SU-DHL-6 (cell line): ENCODE measurements around the gene GNB5.

ENCODE experiments used
- H2AFZ ChIP-seq: fragments of 200-600 bp; sonication (generic); 2 replicates; pipeline ENCODE4 v1.6.1; 2014; ENCODE audit warnings: low read depth, mild to moderate bottlenecking, moderate library complexity, mixed read lengths, antibody characterized with exemption, low read length; ENCODE audit not compliant: severe bottlenecking
- H3F3A ChIP-seq: fragments of 200-600 bp; shearing (Covaris generic); 2 replicates; pipeline ENCODE4 v1.6.0; 2016; ENCODE audit warnings: antibody characterized with exemption, mild to moderate bottlenecking; ENCODE audit not compliant: insufficient read depth
- H3K27ac ChIP-seq: fragments of 200-600 bp; sonication (generic); 2 replicates; pipeline ENCODE4 v1.5.1; 2016; ENCODE audit warnings: low read depth, mild to moderate bottlenecking, low read length, moderate library complexity, mixed read lengths
- H3K27me3 ChIP-seq: fragments of 200-600 bp; sonication (generic), shearing (Covaris generic); 2 replicates; pipeline ENCODE4 v1.6.0; 2014; ENCODE audit warnings: mild to moderate bottlenecking, low read length
- H3K36me3 ChIP-seq: fragments of 200-600 bp; sonication (generic); 2 replicates; pipeline ENCODE4 v1.6.1; 2014; ENCODE audit warnings: mild to moderate bottlenecking, low read length, mixed read lengths
- H3K4me2 ChIP-seq: fragments of 300-600, 200-600 bp; shearing (Covaris generic), sonication (generic); 2 replicates; pipeline ENCODE4 v1.6.0; 2014; ENCODE audit warnings: low read length, low read depth, mild to moderate bottlenecking; ENCODE audit not compliant: poor library complexity, severe bottlenecking
- H3K4me3 ChIP-seq: fragments of 200-600 bp; sonication (generic); 2 replicates; pipeline ENCODE4 v1.5.1; 2014; ENCODE audit warnings: antibody characterized with exemption, low read length, mild to moderate bottlenecking, mixed read lengths; ENCODE audit not compliant: insufficient read depth, poor library complexity, severe bottlenecking
- H3K79me2 ChIP-seq: fragments of 200-600 bp; sonication (generic); 2 replicates; pipeline ENCODE4 v1.6.1; 2014; ENCODE audit warnings: mild to moderate bottlenecking, low read length, moderate library complexity; ENCODE audit not compliant: insufficient read depth
- H3K9ac ChIP-seq: fragments of 200-600 bp; sonication (generic); 2 replicates; pipeline ENCODE4 v1.7.0; 2014; ENCODE audit warnings: mild to moderate bottlenecking, low read length
- H3K9me2 ChIP-seq: fragments of 200-600 bp; sonication (generic); replicated peaks from 2 replicates; pipeline ENCODE4 v1.6.1; 2014; ENCODE audit warnings: low read length; ENCODE audit not compliant: insufficient read depth
- H3K9me3 ChIP-seq: fragments of 200-600 bp; sonication (generic); 2 replicates; pipeline ENCODE4 v1.6.1; 2014; ENCODE audit warnings: low read length, mixed read lengths; ENCODE audit not compliant: insufficient read depth
- H4K20me1 ChIP-seq: fragments of 200-600 bp; sonication (generic); 2 replicates; pipeline ENCODE4 v1.6.1; 2014; ENCODE audit warnings: low read depth, mild to moderate bottlenecking, antibody characterized with exemption, low read length, moderate library complexity, mixed read lengths
- EZH2phosphoT487 ChIP-seq: fragments of 200-600 bp; sonication (generic), shearing (Covaris generic); conservative IDR thresholded peaks from 2 replicates; pipeline ENCODE4 v1.6.1; 2018; ENCODE audit warnings: mild to moderate bottlenecking, antibody characterized with exemption, low read length, moderate library complexity, mixed read lengths
- TF ChIP-seq, protein P1 (sequence below): fragments of 200-600 bp; sonication (generic); IDR thresholded peaks from one replicate; pipeline ENCODE4 v1.5.1; 2017; ENCODE audit warnings: antibody characterized with exemption, mild to moderate bottlenecking, low read length, moderate library complexity; ENCODE audit not compliant: insufficient read depth, poor library complexity, severe bottlenecking

Gene GNB5

DNA sequence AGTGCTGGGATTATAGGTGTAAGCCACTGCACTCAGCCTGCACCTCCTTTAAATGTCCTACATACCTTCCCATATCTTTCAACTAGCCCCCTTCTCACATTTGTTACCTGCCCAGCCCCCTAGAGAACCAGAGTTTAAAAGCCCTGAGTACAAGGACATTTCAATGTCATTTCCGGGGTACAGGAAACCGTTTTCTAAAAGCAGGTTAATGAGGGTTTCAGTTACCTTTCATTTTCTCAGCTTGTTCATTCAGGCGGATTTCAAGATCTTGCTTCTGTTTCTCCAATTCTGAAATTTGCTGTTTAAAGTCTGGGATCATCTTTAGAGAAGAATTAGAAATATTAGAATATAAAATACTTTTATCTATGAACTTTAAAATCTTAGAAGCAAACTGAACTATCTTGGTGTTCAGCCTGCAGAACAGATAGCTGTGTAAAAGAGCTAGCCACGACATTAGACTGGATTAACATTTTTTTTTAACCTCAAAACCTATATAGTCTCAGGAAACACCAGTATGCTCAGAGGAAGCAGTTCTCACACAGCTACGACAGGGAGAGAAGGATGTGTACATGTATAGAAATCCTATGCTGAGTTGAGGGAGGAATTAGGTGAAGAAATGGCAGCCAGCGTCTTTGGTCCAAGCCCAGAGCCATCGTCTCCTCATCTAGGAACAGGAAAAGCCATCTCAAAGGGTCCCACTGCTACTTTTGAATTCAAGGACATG lies 29.9 kb upstream of the GNB5 start:
- H3K4me3 ChIP-seq: peak overlapping the region; percentile 71
- H3K4me2 ChIP-seq: peak overlapping the region; percentile 99
- peaks cover 12% of the 10 kb centered on the region for H3K79me2 ChIP-seq
- H3K36me3 ChIP-seq: no peaks in the 10 kb centered on the region
- peak overlapping the region; percentile 55 for H2AFZ ChIP-seq
- H3K9ac ChIP-seq: peak overlapping the region; percentile 77
- H3K9me3 ChIP-seq: no peaks in the 10 kb centered on the region
- H3K27me3 ChIP-seq: no peaks in the 10 kb centered on the region
- no peaks in the 10 kb centered on the region for H3K9me2 ChIP-seq
- H3F3A ChIP-seq: peaks cover 70% of the 10 kb centered on the region
- peak overlapping the region; percentile 97 for H3K27ac ChIP-seq
- H4K20me1 ChIP-seq: no peaks in the 10 kb centered on the region
- TF ChIP-seq, protein P1, sequence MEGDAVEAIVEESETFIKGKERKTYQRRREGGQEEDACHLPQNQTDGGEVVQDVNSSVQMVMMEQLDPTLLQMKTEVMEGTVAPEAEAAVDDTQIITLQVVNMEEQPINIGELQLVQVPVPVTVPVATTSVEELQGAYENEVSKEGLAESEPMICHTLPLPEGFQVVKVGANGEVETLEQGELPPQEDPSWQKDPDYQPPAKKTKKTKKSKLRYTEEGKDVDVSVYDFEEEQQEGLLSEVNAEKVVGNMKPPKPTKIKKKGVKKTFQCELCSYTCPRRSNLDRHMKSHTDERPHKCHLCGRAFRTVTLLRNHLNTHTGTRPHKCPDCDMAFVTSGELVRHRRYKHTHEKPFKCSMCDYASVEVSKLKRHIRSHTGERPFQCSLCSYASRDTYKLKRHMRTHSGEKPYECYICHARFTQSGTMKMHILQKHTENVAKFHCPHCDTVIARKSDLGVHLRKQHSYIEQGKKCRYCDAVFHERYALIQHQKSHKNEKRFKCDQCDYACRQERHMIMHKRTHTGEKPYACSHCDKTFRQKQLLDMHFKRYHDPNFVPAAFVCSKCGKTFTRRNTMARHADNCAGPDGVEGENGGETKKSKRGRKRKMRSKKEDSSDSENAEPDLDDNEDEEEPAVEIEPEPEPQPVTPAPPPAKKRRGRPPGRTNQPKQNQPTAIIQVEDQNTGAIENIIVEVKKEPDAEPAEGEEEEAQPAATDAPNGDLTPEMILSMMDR: no peak
- TF ChIP-seq EZH2phosphoT487: no peak

DNA sequence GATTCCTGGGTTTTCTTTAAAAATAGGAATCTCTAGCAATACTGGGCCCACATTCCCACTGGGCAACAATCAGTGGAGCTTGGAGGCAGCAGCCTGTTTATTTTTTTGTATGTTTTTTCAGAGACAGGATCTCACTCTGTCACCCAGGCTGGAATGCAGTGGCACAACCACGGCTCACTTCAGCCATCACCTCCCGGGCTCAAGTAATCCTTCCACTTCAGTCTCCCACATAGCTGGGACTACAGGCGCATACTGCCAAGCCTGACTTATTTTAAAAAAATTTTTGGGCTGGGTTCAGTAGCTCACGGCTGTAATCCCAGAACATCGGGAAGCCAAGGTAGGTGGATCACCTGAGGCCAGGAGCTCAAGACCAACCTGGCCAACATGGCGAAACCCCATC lies 29.1 kb upstream of the GNB5 start:
- H3K36me3 ChIP-seq: no peaks in the 10 kb centered on the region
- peaks cover 62% of the 10 kb centered on the region for H3F3A ChIP-seq
- H3K27ac ChIP-seq: peak overlapping the region; percentile 97
- H3K4me2 ChIP-seq: peak overlapping the region; percentile 99
- no peak for TF ChIP-seq EZH2phosphoT487
- TF ChIP-seq, protein P1: no peak
- peak overlapping the region; percentile 55 for H2AFZ ChIP-seq
- H3K79me2 ChIP-seq: peaks cover 12% of the 10 kb centered on the region
- no peaks in the 10 kb centered on the region for H4K20me1 ChIP-seq
- H3K9me2 ChIP-seq: no peaks in the 10 kb centered on the region
- H3K9ac ChIP-seq: peak overlapping the region; percentile 77
- no peak overlapping the region for H3K4me3 ChIP-seq
- H3K9me3 ChIP-seq: no peaks in the 10 kb centered on the region
- no peaks in the 10 kb centered on the region for H3K27me3 ChIP-seq

DNA sequence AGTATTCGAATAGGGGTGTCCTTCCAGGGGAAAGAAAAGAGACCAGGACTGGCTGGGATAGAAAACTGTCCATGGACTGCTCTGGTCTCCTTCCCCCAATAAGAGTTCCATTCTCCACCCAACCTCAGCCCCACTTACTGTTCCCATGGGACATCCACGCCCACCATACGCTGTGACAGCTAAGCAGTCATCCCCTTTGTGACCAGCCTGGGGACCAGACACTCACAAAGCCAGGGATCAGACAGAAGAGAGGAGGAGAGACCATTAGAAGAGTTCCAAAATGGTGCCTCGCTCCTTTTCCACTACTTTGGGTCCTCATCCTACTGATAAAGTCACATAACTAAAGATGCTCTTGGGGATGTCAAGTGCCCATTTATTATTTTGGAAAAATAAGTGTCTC lies 27.6 kb upstream of the GNB5 start:
- Histone ChIP-seq H3K27ac (peak overlapping the region; percentile 46; the same call in 1 of the 2 replicates), H3K4me2 (no peak overlapping the region), H3K9ac (no peak overlapping the region), H3K27me3 (no peaks in the 10 kb centered on the region), H2AFZ (no peak overlapping the region), H4K20me1 (no peaks in the 10 kb centered on the region), H3K36me3 (no peaks in the 10 kb centered on the region), H3K79me2 (peaks cover 12% of the 10 kb centered on the region), H3K9me2 (no peaks in the 10 kb centered on the region), H3K4me3 (no peak overlapping the region), H3F3A (peaks cover 48% of the 10 kb centered on the region), H3K9me3 (no peaks in the 10 kb centered on the region)
- TF ChIP-seq, protein P1: no peak
- TF ChIP-seq EZH2phosphoT487: no peak
